Stimulated activated naive CD8-positive, alpha-beta T cell treated with anti-CD3 and anti-CD28 coated beads, Interleukin-15, amount 100 ng/mL, for 72 hours (primary cell): ENCODE results near the gene LRRC31.
A peak's percentile ranks its signal among the peaks of the same experiment; 100 is the strongest.

Experiments used
- ATAC-seq: fragments of 150-1000 bp; cut with Tn5 transposase; 2 replicates; pipeline ENCODE4 v1.10.0; 2021; ENCODE audit warnings: mild to moderate bottlenecking, moderate library complexity
- DNase-seq, 2 donors: peaks; one replicate each; pipeline ENCODE4 v3.0.0; 2021 to 2022
- H3K27ac Mint-ChIP-seq, 2 donors: one replicate each; pipeline ENCODE4 v1.8.0; 2022; ENCODE audit warnings: mild to moderate bottlenecking in 2 of 2, mixed read lengths in 2 of 2, moderate library complexity in 2 of 2
- H3K27me3 Mint-ChIP-seq: one replicate; pipeline ENCODE4 v1.8.0; 2022; ENCODE audit warnings: mixed read lengths
- H3K4me1 Mint-ChIP-seq: one replicate; pipeline ENCODE4 v1.8.0; 2022; ENCODE audit warnings: mild to moderate bottlenecking, mixed read lengths
- H3K4me3 Mint-ChIP-seq, 2 donors: one replicate each; pipeline ENCODE4 v1.8.0; 2022; ENCODE audit warnings: mild to moderate bottlenecking in 2 of 2, mixed read lengths in 2 of 2, moderate library complexity in 1 of 2
- H3K9me3 Mint-ChIP-seq, 2 donors: one replicate each; pipeline ENCODE4 v1.8.0; 2022; ENCODE audit warnings: mixed read lengths in 2 of 2

Gene LRRC31

DNA sequence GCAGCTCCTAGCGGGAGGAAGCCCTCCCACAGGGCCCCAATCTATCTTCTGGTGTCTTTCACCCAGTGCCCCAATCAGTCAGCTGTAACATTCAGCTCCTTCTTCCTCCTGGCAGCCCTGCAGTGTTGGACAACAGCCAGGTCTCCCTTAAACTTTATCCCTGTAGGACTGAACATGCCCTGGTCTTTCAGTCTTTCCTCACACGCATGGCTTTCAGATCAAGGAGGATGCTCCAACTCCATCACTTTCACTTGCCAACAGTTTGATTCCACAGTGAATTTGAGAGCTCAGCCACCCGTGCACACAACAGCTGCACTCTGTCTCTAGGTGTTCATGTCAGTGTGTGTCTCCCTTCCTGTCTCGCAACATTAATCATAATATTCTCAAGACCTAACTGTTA lies 28.6 kb downstream of the LRRC31 start:
- no peak for DNase-seq
- no peak overlapping the region for H3K27ac Mint-ChIP-seq
- no peak overlapping the region for H3K4me3 Mint-ChIP-seq
- H3K9me3 Mint-ChIP-seq = no peaks in the 10 kb centered on the region
- peaks cover 8% of the 10 kb centered on the region for H3K27me3 Mint-ChIP-seq
- no peak for ATAC-seq
- H3K4me1 Mint-ChIP-seq = no peaks in the 10 kb centered on the region

DNA sequence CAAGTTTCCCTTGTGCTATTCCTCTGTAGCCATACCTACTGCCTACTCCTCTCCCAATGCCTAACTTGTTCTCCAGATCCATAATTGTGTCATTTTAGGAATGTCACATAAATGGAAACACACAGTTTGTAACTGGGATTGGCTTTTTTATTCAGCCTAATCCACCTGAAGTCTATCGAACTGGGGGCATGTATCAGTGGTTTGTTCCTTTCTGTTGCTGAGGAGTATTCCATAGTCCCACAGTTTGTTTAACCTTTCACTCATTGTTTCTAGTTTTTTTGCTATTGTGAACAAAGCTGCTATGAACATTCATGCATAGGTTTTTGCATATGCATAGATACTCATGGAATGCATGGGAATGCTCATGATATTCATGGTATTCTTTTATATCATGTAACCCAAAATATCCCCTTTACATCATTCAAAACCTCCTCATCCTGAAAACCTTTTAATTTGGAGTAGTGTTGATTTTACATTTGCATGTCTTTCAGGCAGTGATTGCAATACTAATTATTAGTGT lies 31.2 kb downstream of the LRRC31 start:
- H3K27ac Mint-ChIP-seq = no peak overlapping the region
- H3K4me3 Mint-ChIP-seq = no peak overlapping the region
- H3K4me1 Mint-ChIP-seq = no peaks in the 10 kb centered on the region
- DNase-seq = no peak
- no peak for ATAC-seq
- H3K9me3 Mint-ChIP-seq = no peaks in the 10 kb centered on the region
- H3K27me3 Mint-ChIP-seq = peaks cover 8% of the 10 kb centered on the region

GRCh38 chr3:169836942-169837275 lies 32.8 kb downstream of the LRRC31 start:
- DNase-seq (no peak), ATAC-seq (no peak)
- Mint-ChIP-seq H3K27me3 (peaks cover 8% of the 10 kb centered on the region), H3K9me3 (no peaks in the 10 kb centered on the region), H3K4me1 (no peaks in the 10 kb centered on the region), H3K27ac (no peak overlapping the region), H3K4me3 (no peak overlapping the region)

GRCh38 chr3:169836078-169836941 lies 33.4 kb downstream of the LRRC31 start:
- H3K4me1 Mint-ChIP-seq = no peaks in the 10 kb centered on the region
- DNase-seq = no peak
- no peak overlapping the region for H3K27ac Mint-ChIP-seq

DNA sequence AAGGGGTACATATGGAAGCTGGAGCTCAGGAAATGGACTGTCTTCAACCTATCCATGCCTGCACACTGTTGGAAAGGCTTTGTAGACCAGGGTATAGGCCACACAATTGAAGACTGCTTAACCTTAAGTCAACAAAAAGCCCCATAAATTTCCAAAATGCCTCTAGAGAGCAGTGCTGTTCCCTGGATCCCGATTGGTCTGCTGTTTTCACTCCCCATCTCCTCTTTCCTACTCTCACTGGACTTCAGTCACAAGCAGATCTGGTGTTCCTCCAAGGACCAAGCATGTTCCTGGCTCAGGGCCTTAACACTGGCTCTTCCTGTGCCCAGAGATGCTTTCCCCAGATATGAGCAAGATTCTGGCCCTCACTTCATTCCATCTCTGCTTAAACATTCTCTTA lies 34.2 kb downstream of the LRRC31 start:
- Mint-ChIP-seq H3K4me1 (no peaks in the 10 kb centered on the region), H3K4me3 (no peak overlapping the region), H3K9me3 (no peaks in the 10 kb centered on the region), H3K27me3 (peaks cover 6% of the 10 kb centered on the region), H3K27ac (no peak overlapping the region)
- DNase-seq = no peak
- ATAC-seq = no peak

More at GRCh38 chr3:169836078-169836941, 33.4 kb downstream of the LRRC31 start:
- no peaks in the 10 kb centered on the region for H3K9me3 Mint-ChIP-seq
- H3K4me3 Mint-ChIP-seq = no peak overlapping the region
- ATAC-seq = no peak
- H3K27me3 Mint-ChIP-seq = peaks cover 8% of the 10 kb centered on the region

DNA sequence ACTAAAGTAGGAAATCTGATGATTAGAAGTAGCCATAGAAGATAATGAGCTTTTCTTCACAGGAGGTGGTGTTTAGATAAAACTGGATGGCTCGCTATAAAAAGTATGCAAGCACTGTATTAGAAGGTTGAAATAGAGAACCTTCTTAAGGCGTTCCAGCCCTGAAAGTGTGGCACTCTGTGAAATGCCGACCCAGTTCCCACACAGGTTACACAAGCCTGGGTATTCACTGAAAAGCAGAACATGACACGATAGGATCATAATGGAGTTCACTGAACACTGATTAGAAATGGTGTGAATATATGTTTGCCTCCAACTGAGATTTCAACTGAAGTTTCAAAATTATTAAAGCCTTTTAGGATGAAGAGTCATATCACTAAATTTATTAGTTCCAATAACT lies 42.0 kb downstream of the LRRC31 start:
- no peak for ATAC-seq
- no peak for DNase-seq
- peaks cover 8% of the 10 kb centered on the region for H3K4me1 Mint-ChIP-seq
- peaks cover 1% of the 10 kb centered on the region for H3K27me3 Mint-ChIP-seq
- H3K27ac Mint-ChIP-seq = no peak overlapping the region
- H3K4me3 Mint-ChIP-seq = no peak overlapping the region
- H3K9me3 Mint-ChIP-seq = no peaks in the 10 kb centered on the region

GRCh38 chr3:169825316-169825715 lies 44.4 kb downstream of the LRRC31 start:
- no peaks in the 10 kb centered on the region for H3K9me3 Mint-ChIP-seq
- peaks cover 20% of the 10 kb centered on the region for H3K27me3 Mint-ChIP-seq
- ATAC-seq (no peak), DNase-seq (no peak)
- no peak overlapping the region for H3K27ac Mint-ChIP-seq
- peaks cover 8% of the 10 kb centered on the region for H3K4me1 Mint-ChIP-seq
- H3K4me3 Mint-ChIP-seq = no peak overlapping the region

- Mint-ChIP-seq H3K27ac (no peak overlapping the region), H3K4me3 (no peak overlapping the region), H3K27me3 (peaks cover 26% of the 10 kb centered on the region), H3K9me3 (no peaks in the 10 kb centered on the region), H3K4me1 (no peaks in the 10 kb centered on the region)
- DNase-seq (no peak), ATAC-seq (no peak)
Measured at GRCh38 chr3:169822983-169823382, 46.8 kb downstream of the LRRC31 start.

DNA sequence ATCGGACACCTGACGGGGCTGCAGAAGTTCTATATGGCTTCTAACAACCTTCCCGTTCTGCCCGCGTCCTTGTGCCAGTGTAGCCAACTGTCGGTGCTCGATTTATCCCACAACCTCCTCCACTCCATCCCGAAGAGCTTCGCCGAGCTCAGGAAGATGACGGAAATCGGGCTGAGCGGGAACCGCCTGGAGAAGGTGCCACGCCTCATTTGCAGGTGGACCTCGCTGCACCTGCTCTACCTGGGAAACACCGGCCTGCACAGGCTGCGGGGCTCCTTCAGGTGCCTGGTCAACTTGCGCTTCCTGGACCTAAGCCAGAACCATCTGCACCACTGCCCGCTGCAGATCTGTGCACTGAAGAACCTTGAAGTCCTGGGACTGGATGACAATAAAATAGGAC lies 47.2 kb downstream of the LRRC31 start:
- no peaks in the 10 kb centered on the region for H3K4me1 Mint-ChIP-seq
- peaks cover 29% of the 10 kb centered on the region for H3K27me3 Mint-ChIP-seq
- no peak overlapping the region for H3K4me3 Mint-ChIP-seq
- no peaks in the 10 kb centered on the region for H3K9me3 Mint-ChIP-seq
- no peak overlapping the region for H3K27ac Mint-ChIP-seq
- ATAC-seq = no peak
- no peak for DNase-seq

- Mint-ChIP-seq H3K4me1 (no peaks in the 10 kb centered on the region), H3K9me3 (no peaks in the 10 kb centered on the region), H3K4me3 (no peak overlapping the region), H3K27me3 (peaks cover 29% of the 10 kb centered on the region), H3K27ac (no peak overlapping the region)
- no peak for DNase-seq
- ATAC-seq = no peak
Measured at GRCh38 chr3:169822091-169822490, 47.6 kb downstream of the LRRC31 start.

DNA sequence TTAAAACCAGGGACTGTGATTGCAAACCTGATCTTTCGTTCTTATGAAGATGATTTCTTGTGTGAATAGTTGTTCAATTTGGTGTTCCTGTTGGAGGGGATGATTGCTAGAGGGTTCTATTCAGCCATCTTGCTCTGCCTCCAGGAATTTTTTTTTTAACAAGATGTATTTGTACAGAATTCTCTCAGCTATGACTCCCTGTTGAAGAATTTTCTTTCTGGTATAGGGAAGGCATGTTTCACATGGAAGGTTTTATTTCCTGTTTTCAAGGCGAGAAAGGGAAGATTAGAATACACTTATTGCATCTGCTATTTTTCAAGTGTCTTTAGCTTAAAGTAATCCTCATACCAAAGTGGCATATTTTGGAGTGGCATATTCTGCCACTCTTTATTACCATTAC lies 51.4 kb downstream of the LRRC31 start:
- Mint-ChIP-seq H3K9me3 (peaks cover 13 to 15% of the 10 kb centered on the region in 2 donors), H3K4me1 (peaks cover 12% of the 10 kb centered on the region), H3K27me3 (peaks cover 29% of the 10 kb centered on the region), H3K27ac (no peak overlapping the region), H3K4me3 (no peak overlapping the region)
- ATAC-seq = no peak
- no peak for DNase-seq

- Mint-ChIP-seq H3K27ac (no peak overlapping the region), H3K27me3 (peaks cover 20% of the 10 kb centered on the region), H3K4me1 (peaks cover 29% of the 10 kb centered on the region), H3K4me3 (no peak overlapping the region), H3K9me3 (peaks cover 13 to 15% of the 10 kb centered on the region in 2 donors)
- ATAC-seq (no peak), DNase-seq (no peak)
Measured at GRCh38 chr3:169815590-169816150, 54.1 kb downstream of the LRRC31 start.

- DNase-seq = peak; percentile 73 to 86
- peaks cover 19% of the 10 kb centered on the region for H3K27me3 Mint-ChIP-seq
- peak overlapping the region; percentile 89 for H3K4me3 Mint-ChIP-seq
- peaks cover 13 to 15% of the 10 kb centered on the region in 2 donors for H3K9me3 Mint-ChIP-seq
- peaks cover 35% of the 10 kb centered on the region for H3K4me1 Mint-ChIP-seq
- ATAC-seq = peak; percentile 89
- peak overlapping the region in 1 of 2 donors; percentile 87 for H3K27ac Mint-ChIP-seq
Measured at GRCh38 chr3:169813757-169814517, 55.8 kb downstream of the LRRC31 start.

- peaks cover 13 to 15% of the 10 kb centered on the region in 2 donors for H3K9me3 Mint-ChIP-seq
- peaks cover 15% of the 10 kb centered on the region for H3K27me3 Mint-ChIP-seq
- peak overlapping the region; percentile 89 for H3K4me3 Mint-ChIP-seq
- peak overlapping the region in 1 of 2 donors; percentile 88 for H3K27ac Mint-ChIP-seq
- peaks cover 35% of the 10 kb centered on the region for H3K4me1 Mint-ChIP-seq
- DNase-seq = no peak
- no peak for ATAC-seq
Measured at GRCh38 chr3:169813278-169813677, 56.5 kb downstream of the LRRC31 start.

DNA sequence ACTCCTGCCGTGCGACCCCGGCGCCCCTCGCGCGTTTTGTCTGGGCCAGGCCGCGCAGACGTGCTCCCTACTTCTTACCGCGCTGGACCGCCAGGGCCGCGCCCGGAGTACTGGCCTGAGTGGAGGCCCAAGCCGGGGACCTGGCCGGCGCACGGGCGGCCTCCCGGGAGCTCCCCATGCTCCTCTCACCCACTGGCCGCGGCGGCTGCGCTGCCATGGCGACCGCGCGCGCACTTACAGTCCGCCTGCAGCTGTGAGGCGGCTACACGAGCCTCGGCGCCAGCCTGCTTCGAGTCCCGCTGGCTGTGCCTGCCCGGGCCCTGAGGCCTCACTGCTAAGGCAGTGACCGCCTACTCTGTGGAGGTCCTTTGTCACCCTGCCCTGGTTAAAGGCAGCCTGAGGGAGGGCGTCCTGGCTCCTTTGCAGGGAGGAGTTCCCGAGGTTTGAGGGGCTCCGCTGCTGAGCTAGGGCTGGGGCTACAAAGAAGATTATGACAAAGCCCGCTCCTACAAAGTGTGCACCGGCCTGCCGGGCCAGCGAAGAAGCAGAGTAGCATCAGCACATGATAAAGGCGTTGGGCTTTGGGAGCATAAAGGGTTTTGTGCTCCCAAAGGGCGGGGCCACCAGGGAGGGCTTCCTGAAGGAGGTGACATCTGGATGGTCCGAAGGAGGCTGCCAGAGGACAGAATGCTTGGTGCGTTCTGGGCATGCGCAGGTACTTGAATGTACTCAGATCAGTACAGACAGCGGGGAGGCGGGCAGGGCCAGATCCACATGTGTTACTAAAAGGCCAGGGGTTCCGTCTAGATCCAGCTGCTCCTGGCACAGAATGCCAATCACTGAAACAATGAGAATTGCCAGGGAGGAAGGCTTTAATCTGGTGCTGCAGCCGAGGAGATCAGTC lies 57.2 kb downstream of the LRRC31 start, which contains the start of the genes LRRC34 and LRRIQ4:
LRRC34 (minus strand) TSS at position 573 of the 904 bp plus-strand sequence; CDS start at position 217, 356 bp downstream.
LRRIQ4 (plus strand) TSS at position 539 of the 904 bp plus-strand sequence. CDS start 9,052 bp downstream, outside the sequence.
- Mint-ChIP-seq H3K4me1 (peaks cover 35% of the 10 kb centered on the region), H3K27ac (peak within 1 kb of the TSS; percentile 71 to 89), H3K4me3 (peak within 1 kb of the TSS; percentile 89), H3K27me3 (peaks cover 10% of the 10 kb centered on the region), H3K9me3 (peaks cover 13 to 15% of the 10 kb centered on the region in 2 donors)
- ATAC-seq = peak; percentile 78
- DNase-seq = peak; percentile 65 to 77
